Lung (tissue), 12 donors: ENCODE results near the gene RBM44. TPM values are rescaled to one million over a fixed set of nuclear protein-coding genes. Genes with fewer than 3 reads are reported as not detected.

Experiments
- ATAC-seq: fragments of 200-7000 bp; cut with Tn5 transposase; one replicate; pipeline ENCODE4 v1.9.1; 2020; ENCODE audit warnings: moderate number of reproducible peaks; ENCODE audit not compliant: insufficient read depth, low FRiP score
- DNase-seq, 3 donors: peaks; one replicate each; pipeline ENCODE4 v3.0.0-alpha.2; 2013 to 2017
- H3K27ac ChIP-seq, 2 donors: one replicate each; pipeline ENCODE4 v1.5.1; 2013; ENCODE audit warnings: mild to moderate bottlenecking in 2 of 2, moderate library complexity in 2 of 2, control low read depth in 1 of 2, inconsistent platforms in 1 of 2, low read depth in 1 of 2, low read length in 1 of 2
- H3K27me3 ChIP-seq, 3 donors: one replicate each; pipeline ENCODE4 v1.5.1; 2013; ENCODE audit warnings: low read length in 2 of 3; ENCODE audit not compliant: control insufficient read depth in 3 of 3, insufficient read depth in 3 of 3
- H3K36me3 ChIP-seq, 4 donors: one replicate each; pipeline ENCODE4 v1.5.1; 2013; ENCODE audit warnings: low read length in 4 of 4, mild to moderate bottlenecking in 1 of 4, moderate library complexity in 1 of 4; ENCODE audit not compliant: control insufficient read depth in 4 of 4, insufficient read depth in 4 of 4
- H3K4me1 ChIP-seq, 5 donors: one replicate each; pipeline ENCODE4 v1.5.1; 2013; ENCODE audit warnings: low read length in 5 of 5, mild to moderate bottlenecking in 2 of 5, moderate library complexity in 1 of 5; ENCODE audit not compliant: control insufficient read depth in 5 of 5, insufficient read depth in 5 of 5
- H3K4me3 ChIP-seq: one replicate; pipeline ENCODE4 v1.5.1; 2013; ENCODE audit warnings: mild to moderate bottlenecking, control low read depth, moderate library complexity
- H3K9ac ChIP-seq, 2 donors: one replicate each; pipeline ENCODE4 v1.5.1; 2013; ENCODE audit warnings: low read length in 2 of 2, control low read depth in 1 of 2; ENCODE audit not compliant: insufficient read depth in 1 of 2
- H3K9me3 ChIP-seq, 4 donors: one replicate each; pipeline ENCODE4 v1.5.1; 2013; ENCODE audit warnings: low read length in 3 of 4, mild to moderate bottlenecking in 1 of 4, moderate library complexity in 1 of 4; ENCODE audit not compliant: control insufficient read depth in 4 of 4, insufficient read depth in 3 of 4
- CTCF ChIP-seq: IDR thresholded peaks from 2 replicates; pipeline ENCODE4 v1.5.1; 2012; ENCODE audit warnings: mild to moderate bottlenecking; ENCODE audit errors: control extremely low read depth, extremely low read depth
- WGBS, 2 donors: extraction: QIAGEN DNeasy Blood & Tissue Kit; methylation state at CpG; one replicate each; pipeline ENCODE4 v1.1.7; 2013; 5-methylcytosine and 5-hydroxymethylcytosine counted together
- polyA plus RNA-seq, 2 donors: library from polyadenylated mRNA; stranded (reverse); fragments of 200-250 nt; gene quantifications; one replicate each; pipeline ENCODE4 v1.2.1, GENCODE V29; 2013
- total RNA-seq, 2 donors: library from RNA; depleted of rRNA in 1 of 2; stranded (reverse); fragments of >200 nt in 1 of 2; gene quantifications; one replicate each; pipeline ENCODE4 v1.2.1, GENCODE V29; 2014 to 2021
- donor health status: control.
- donor health status: control.
- donor health status: Bipolar disorder and iron deficiency.
- donor health status: healthy.
- donor health status: DM: yes; HTN: yes; CAD: no.

The RBM44 gene
- total and polyA plus RNA-seq, 4 donors: 0.26 to 4.0 (median 0.88) TPM

GRCh38 chr2:237818066-237818473, 19.5 kb downstream of the RBM44 start:
- no peak overlapping the region for H3K27ac ChIP-seq
- peaks cover 0 to 8% (median 7%) of the 10 kb centered on the region in 3 donors for H3K27me3 ChIP-seq
- H3K36me3 ChIP-seq: no peaks in the 10 kb centered on the region
- no peak for TF ChIP-seq CTCF
- 44 to 63% methylated on average over 5 of the region's 5 CpGs for WGBS, 2 donors
- no peaks in the 10 kb centered on the region for H3K4me1 ChIP-seq
- no peaks in the 10 kb centered on the region for H3K9me3 ChIP-seq
- DNase-seq (peak in 2 of 3 donors; percentile 4 to 18), ATAC-seq (no peak)
- no peak overlapping the region for H3K4me3 ChIP-seq
- no peak overlapping the region for H3K9ac ChIP-seq

GRCh38 chr2:237819231-237819630, 20.7 kb downstream of the RBM44 start:
- ATAC-seq (no peak), DNase-seq (no peak)
- Histone ChIP-seq H3K4me1 (no peaks in the 10 kb centered on the region), H3K4me3 (no peak overlapping the region), H3K9me3 (no peaks in the 10 kb centered on the region), H3K36me3 (no peaks in the 10 kb centered on the region), H3K9ac (no peak overlapping the region), H3K27me3 (peaks cover 0 to 10% (median 4%) of the 10 kb centered on the region in 3 donors), H3K27ac (no peak overlapping the region)
- WGBS, 2 donors: 63 to 67% methylated on average over 2 of the region's 2 CpGs
- TF ChIP-seq CTCF: no peak

- DNase-seq (no peak), ATAC-seq (no peak)
- Histone ChIP-seq H3K9ac (no peak overlapping the region), H3K27me3 (peaks cover 0 to 4% (median 4%) of the 10 kb centered on the region in 3 donors), H3K9me3 (no peaks in the 10 kb centered on the region), H3K4me1 (no peaks in the 10 kb centered on the region), H3K27ac (no peak overlapping the region), H3K36me3 (no peaks in the 10 kb centered on the region), H3K4me3 (no peak overlapping the region)
- no peak for TF ChIP-seq CTCF
- 92 to 96% methylated on average over 2 of the region's 2 CpGs for WGBS, 2 donors
These were observed 21.8 kb downstream of the RBM44 start for GRCh38 chr2:237820421-237820820.

GRCh38 chr2:237823544-237823943, 25.0 kb downstream of the RBM44 start:
- Histone ChIP-seq H3K36me3 (no peaks in the 10 kb centered on the region), H3K9ac (no peak overlapping the region), H3K27ac (no peak overlapping the region), H3K27me3 (peaks cover 0 to 3% (median 0%) of the 10 kb centered on the region in 3 donors), H3K4me1 (no peaks in the 10 kb centered on the region), H3K9me3 (no peaks in the 10 kb centered on the region), H3K4me3 (no peak overlapping the region)
- WGBS, 2 donors: 97% methylated on average over 2 of the region's 2 CpGs
- ATAC-seq: no peak
- TF ChIP-seq CTCF: no peak
- no peak for DNase-seq
